Hindlimb muscle (tissue), 1 donor: ENCODE measurements around the gene ZAR1L. TPM values are rescaled to one million over a fixed set of nuclear protein-coding genes. Genes with fewer than 3 reads are reported as not detected.

Experiments
- DNase-seq: peaks from one replicate; pipeline ENCODE4 v3.0.0-alpha.2; 2013
- polyA plus RNA-seq: library from polyadenylated mRNA; unstranded; fragments of 120-200 nt; gene quantifications from one replicate; pipeline ENCODE4 v1.2.1, GENCODE V29; 2013; ENCODE audit not compliant: insufficient read length

ZAR1L gene
- polyA plus RNA-seq, 1 donor, result not detected

- no peak for DNase-seq
These were observed 60.0 kb downstream of the ZAR1L start for GRCh38 chr13:32254916-32255723.

- DNase-seq, result no peak
These were observed 60.7 kb downstream of the ZAR1L start for GRCh38 chr13:32254416-32254815.

GRCh38 chr13:32253911-32254399 lies 61.2 kb downstream of the ZAR1L start:
- no peak for DNase-seq

Other genes with a start within 250 kb of the ZAR1L start
- gene BRCA2, start 145 bp upstream of the ZAR1L start, polyA plus RNA-seq, result 3.0 TPM
- 9.5 TPM for gene N4BP2L1, start 112.8 kb upstream of the ZAR1L start, polyA plus RNA-seq
- gene N4BP2L2, start 223.4 kb upstream of the ZAR1L start, polyA plus RNA-seq, result 107 TPM